Mammary epithelial cell (primary cell): Measurements from ENCODE around the gene KCNT1.

ENCODE experiments used
- EZH2 ChIP-seq: IDR thresholded peaks from 2 replicates; pipeline ENCODE4 v1.6.1; 2012; ENCODE audit warnings: low read length, inconsistent platforms, borderline replicate concordance
- TF ChIP-seq, protein P1 (sequence below), 2 donors: IDR thresholded peaks in 1 of 2; conservative IDR thresholded peaks in 1 of 2; 2 replicates each; pipeline ENCODE4 v1.5.1; 2011 to 2012; ENCODE audit warnings: inconsistent platforms in 2 of 2, low read length in 2 of 2, mild to moderate bottlenecking in 2 of 2, control low read depth in 1 of 2, low read depth in 1 of 2; ENCODE audit not compliant: insufficient read depth in 1 of 2; ENCODE audit errors: extremely low read depth in 1 of 2

DNA sequence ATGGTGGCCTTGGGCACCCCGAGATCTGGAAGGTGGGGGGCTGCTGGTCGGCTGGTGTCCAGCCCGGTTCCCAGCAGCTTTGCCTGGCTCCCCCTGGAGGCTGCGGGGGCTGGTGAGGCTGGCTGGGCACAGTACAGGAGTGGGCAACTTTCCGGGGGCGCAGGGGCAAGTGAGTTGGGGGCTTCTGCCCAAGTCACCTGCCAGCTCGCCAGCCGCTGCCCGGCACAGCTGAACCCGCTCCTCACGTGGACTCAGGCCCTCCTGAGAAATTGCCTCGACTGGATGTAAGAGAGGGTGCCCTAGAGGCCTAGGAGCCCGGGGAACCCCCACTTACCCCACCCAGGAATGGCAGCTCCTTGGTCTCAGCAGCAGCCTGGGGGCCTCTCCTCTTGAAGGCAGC is 15.4 kb downstream of the KCNT1 start:
- TF ChIP-seq, protein P1, sequence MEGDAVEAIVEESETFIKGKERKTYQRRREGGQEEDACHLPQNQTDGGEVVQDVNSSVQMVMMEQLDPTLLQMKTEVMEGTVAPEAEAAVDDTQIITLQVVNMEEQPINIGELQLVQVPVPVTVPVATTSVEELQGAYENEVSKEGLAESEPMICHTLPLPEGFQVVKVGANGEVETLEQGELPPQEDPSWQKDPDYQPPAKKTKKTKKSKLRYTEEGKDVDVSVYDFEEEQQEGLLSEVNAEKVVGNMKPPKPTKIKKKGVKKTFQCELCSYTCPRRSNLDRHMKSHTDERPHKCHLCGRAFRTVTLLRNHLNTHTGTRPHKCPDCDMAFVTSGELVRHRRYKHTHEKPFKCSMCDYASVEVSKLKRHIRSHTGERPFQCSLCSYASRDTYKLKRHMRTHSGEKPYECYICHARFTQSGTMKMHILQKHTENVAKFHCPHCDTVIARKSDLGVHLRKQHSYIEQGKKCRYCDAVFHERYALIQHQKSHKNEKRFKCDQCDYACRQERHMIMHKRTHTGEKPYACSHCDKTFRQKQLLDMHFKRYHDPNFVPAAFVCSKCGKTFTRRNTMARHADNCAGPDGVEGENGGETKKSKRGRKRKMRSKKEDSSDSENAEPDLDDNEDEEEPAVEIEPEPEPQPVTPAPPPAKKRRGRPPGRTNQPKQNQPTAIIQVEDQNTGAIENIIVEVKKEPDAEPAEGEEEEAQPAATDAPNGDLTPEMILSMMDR (conservative IDR thresholded peaks at IDR 0.05 in 1 of 2, IDR thresholded peaks at IDR 0.05 in 1 of 2; ENCODE audit: extremely low read depth in 1 of 2, insufficient read depth in 1 of 2, low read depth in 1 of 2, low read length in 2 of 2): no peak
- no peak for TF ChIP-seq EZH2
